ENCODE measurements around the gene CPLX1. TPM values are rescaled to one million over a fixed set of nuclear protein-coding genes. Genes with fewer than 3 reads are reported as not detected.

CPLX1 gene
- total and polyA plus RNA-seq, 9 donors: 0.47 to 10.2 (median 2.3) TPM

DNA sequence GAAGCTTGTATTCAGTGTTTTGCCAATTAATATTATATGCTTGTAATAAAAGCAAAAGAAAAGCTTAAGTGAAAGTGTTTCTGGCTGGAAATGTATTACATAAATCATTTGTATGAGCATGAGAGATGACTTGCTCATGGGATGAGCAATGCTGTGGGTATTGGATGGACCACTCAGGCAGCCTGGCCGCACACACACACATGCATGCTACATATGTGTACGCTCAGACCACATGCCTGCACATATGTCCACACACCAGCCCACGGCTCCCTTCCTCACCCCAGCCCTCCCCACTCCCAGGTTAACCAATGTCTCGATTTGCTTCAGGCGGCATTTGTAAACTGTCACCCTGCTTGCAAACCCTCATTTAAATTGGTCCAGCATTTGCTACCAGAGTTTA, 55.9 kb downstream of the CPLX1 start:
- no peaks in the 10 kb centered on the region for H3K36me3 ChIP-seq
- H3K27ac ChIP-seq: no peak overlapping the region
- WGBS, 3 donors: 89 to 93% (median 92%) methylated on average over 5 of the region's 5 CpGs
- TF ChIP-seq POLR2A (IDR thresholded peaks at IDR 0.05): no peak
- no peak for TF ChIP-seq EP300 (IDR thresholded peaks at IDR 0.05)
- TF ChIP-seq, protein P1, sequence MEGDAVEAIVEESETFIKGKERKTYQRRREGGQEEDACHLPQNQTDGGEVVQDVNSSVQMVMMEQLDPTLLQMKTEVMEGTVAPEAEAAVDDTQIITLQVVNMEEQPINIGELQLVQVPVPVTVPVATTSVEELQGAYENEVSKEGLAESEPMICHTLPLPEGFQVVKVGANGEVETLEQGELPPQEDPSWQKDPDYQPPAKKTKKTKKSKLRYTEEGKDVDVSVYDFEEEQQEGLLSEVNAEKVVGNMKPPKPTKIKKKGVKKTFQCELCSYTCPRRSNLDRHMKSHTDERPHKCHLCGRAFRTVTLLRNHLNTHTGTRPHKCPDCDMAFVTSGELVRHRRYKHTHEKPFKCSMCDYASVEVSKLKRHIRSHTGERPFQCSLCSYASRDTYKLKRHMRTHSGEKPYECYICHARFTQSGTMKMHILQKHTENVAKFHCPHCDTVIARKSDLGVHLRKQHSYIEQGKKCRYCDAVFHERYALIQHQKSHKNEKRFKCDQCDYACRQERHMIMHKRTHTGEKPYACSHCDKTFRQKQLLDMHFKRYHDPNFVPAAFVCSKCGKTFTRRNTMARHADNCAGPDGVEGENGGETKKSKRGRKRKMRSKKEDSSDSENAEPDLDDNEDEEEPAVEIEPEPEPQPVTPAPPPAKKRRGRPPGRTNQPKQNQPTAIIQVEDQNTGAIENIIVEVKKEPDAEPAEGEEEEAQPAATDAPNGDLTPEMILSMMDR (IDR thresholded peaks at IDR 0.05): no peak
- DNase-seq: peak in 1 of 5 donors; percentile 10
- no peaks in the 10 kb centered on the region for H3K9me3 ChIP-seq
- H3K4me3 ChIP-seq: no peak overlapping the region
- intact Hi-C loops (cut with DNase I): no loop called here
- no peaks in the 10 kb centered on the region for H3K27me3 ChIP-seq
- H3K4me1 ChIP-seq (ENCODE audit: insufficient read depth): peaks cover 14% of the 10 kb centered on the region

DNA sequence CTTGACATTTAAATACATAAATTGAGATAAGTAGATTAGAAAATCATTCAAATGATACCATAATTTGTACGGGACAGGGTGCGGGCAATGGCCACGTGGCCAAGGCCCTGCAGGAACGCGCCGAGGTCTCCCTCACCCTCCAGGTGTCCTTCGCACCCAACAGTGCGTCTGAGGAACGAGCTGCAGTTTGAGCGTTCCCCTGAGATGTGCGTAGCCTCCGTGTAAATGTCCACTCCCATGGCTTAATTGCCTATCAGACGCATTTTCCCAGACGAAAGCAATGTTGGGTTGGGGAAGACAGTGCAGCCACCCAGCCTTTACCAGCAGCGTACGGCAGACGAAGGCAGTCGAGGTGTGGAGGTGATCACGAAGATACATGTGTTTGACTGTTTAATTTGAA, 56.4 kb downstream of the CPLX1 start:
- H3K4me1 ChIP-seq (ENCODE audit: insufficient read depth): peaks cover 14% of the 10 kb centered on the region
- no peaks in the 10 kb centered on the region for H3K27me3 ChIP-seq
- H3K27ac ChIP-seq: no peak overlapping the region
- WGBS, 3 donors: 85 to 90% (median 90%) methylated on average over 19 of the region's 19 CpGs
- DNase-seq: peak in 1 of 5 donors; percentile 9
- intact Hi-C loops (cut with DNase I): no loop called here
- H3K36me3 ChIP-seq: no peaks in the 10 kb centered on the region
- H3K9me3 ChIP-seq: no peaks in the 10 kb centered on the region
- no peak for TF ChIP-seq EP300 (IDR thresholded peaks at IDR 0.05)
- no peak for TF ChIP-seq POLR2A (IDR thresholded peaks at IDR 0.05)
- TF ChIP-seq, protein P1 (IDR thresholded peaks at IDR 0.05): no peak
- H3K4me3 ChIP-seq: no peak overlapping the region

DNA sequence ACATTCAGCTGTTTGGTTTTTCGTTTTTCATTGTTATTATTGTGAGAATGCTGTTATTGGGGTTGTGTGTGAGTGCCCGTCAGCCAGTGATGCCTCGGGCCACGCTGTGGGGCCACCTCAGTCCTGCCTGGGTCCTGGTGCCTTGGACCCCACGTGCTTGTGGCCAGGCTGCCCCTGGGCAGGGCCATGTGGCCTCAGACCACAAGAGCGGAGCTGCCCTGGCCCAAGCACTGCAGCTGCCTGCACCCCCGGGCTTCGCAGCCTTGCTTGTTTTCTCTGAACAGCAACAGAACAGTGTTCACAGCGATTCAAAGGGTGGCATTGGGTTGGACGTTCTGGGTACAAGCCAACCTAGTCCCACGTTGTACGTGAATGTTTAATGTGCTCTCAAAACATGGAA, 56.9 kb downstream of the CPLX1 start:
- no peaks in the 10 kb centered on the region for H3K27me3 ChIP-seq
- DNase-seq: peak in 1 of 5 donors; percentile 13
- intact Hi-C loops (cut with DNase I): no loop called here
- no peak overlapping the region for H3K27ac ChIP-seq
- TF ChIP-seq, protein P1 (IDR thresholded peaks at IDR 0.05): no peak
- WGBS, 3 donors: 69 to 82% (median 71%) methylated on average over 12 of the region's 12 CpGs
- no peaks in the 10 kb centered on the region for H3K9me3 ChIP-seq
- no peak overlapping the region for H3K4me3 ChIP-seq
- H3K4me1 ChIP-seq (ENCODE audit: insufficient read depth): peaks cover 14% of the 10 kb centered on the region
- H3K36me3 ChIP-seq: no peaks in the 10 kb centered on the region

DNA sequence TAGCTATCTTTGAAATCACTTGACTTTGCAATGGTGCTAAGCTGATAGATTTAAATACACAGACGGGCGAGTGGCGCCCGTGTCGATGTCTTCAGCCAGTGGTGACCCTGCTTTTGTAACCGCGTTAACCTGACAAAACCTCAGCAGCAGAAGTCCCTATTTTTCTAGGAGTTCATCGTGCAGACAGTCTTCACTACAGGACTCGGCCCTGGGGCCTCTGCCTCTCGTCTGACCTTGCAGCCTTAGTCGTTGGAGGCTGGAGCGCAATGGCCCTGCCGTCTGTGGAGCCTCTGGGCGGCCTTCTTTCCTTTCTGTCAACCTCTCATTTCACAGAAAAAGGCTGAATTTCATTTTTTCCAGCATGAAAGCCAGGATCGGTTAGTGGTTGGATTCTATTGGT, 57.9 kb downstream of the CPLX1 start:
- peaks cover 9% of the 10 kb centered on the region for H3K4me1 ChIP-seq (ENCODE audit: insufficient read depth)
- no peak for DNase-seq
- no peaks in the 10 kb centered on the region for H3K36me3 ChIP-seq
- H3K27me3 ChIP-seq: no peaks in the 10 kb centered on the region
- WGBS, 3 donors: 88 to 92% (median 88%) methylated on average over 15 of the region's 15 CpGs
- intact Hi-C loops (cut with DNase I): no loop called here
- no peaks in the 10 kb centered on the region for H3K9me3 ChIP-seq
- no peak overlapping the region for H3K4me3 ChIP-seq
- H3K27ac ChIP-seq: no peak overlapping the region
- TF ChIP-seq, protein P1 (IDR thresholded peaks at IDR 0.05): no peak
- no peak for TF ChIP-seq EP300 (IDR thresholded peaks at IDR 0.05)
- no peak for TF ChIP-seq POLR2A (IDR thresholded peaks at IDR 0.05)

Measured in ovary (tissue), 9 donors.